HL-60 (cell line): Measurements from ENCODE around the gene TSPAN2.
A peak's percentile ranks its signal among the peaks of the same experiment; 100 is the strongest.

Experiments used
- DNase-seq, 2 experiments: peaks; one replicate each; pipeline ENCODE4 v3.0.0-alpha.2; 2010 to 2020; ENCODE audit warnings: low read depth in 1 of 2, low spot score in 1 of 2
- H3K27ac ChIP-seq: fragments of 250-450 bp; sonication (Bioruptor Pico); replicated peaks from 2 replicates; pipeline ENCODE4 v1.5.1; 2020; ENCODE audit warnings: mild to moderate bottlenecking, moderate library complexity
- H3K27me3 ChIP-seq: fragments of 250-450 bp; sonication (Bioruptor Pico); 2 replicates; pipeline ENCODE4 v1.5.1; 2021; ENCODE audit warnings: mild to moderate bottlenecking, moderate library complexity; ENCODE audit not compliant: insufficient read depth, poor library complexity, severe bottlenecking
- H3K4me3 ChIP-seq: replicated peaks from 2 replicates; pipeline ENCODE4 v1.5.1; 2011; ENCODE audit warnings: mild to moderate bottlenecking, control low read depth, low read length; ENCODE audit not compliant: insufficient read depth
- CTCF ChIP-seq: IDR thresholded peaks from one replicate; pipeline ENCODE4 v1.5.1; 2011; ENCODE audit warnings: low read length, control low read depth, inconsistent platforms; ENCODE audit not compliant: insufficient read depth
- GABPA ChIP-seq: IDR thresholded peaks from 2 replicates; pipeline ENCODE4 v1.6.1; 2012; ENCODE audit warnings: low read depth
- POLR2AphosphoS5 ChIP-seq: IDR thresholded peaks from 2 replicates; pipeline ENCODE4 v1.6.1; 2012; ENCODE audit warnings: low read depth
- REST ChIP-seq: IDR thresholded peaks from 2 replicates; pipeline ENCODE4 v1.6.1; 2012; ENCODE audit warnings: low read depth; ENCODE audit not compliant: insufficient replicate concordance
- SPI1 ChIP-seq: IDR thresholded peaks from 2 replicates; pipeline ENCODE4 v1.6.1; 2012; ENCODE audit warnings: low read depth, mild to moderate bottlenecking, borderline replicate concordance

TSPAN2 gene

GRCh38 chr1:115012434-115012833 lies 76.9 kb downstream of the TSPAN2 start:
- no peak overlapping the region for H3K4me3 ChIP-seq
- no peaks in the 10 kb centered on the region for H3K27me3 ChIP-seq
- peak overlapping the region; percentile 12; the same call in 1 of the 2 replicates for H3K27ac ChIP-seq
- no peak for DNase-seq
- no peak for TF ChIP-seq GABPA
- no peak for TF ChIP-seq CTCF
- no peak for TF ChIP-seq POLR2AphosphoS5
- TF ChIP-seq SPI1 = no peak
- no peak for TF ChIP-seq REST

- DNase-seq = peak; percentile 25 to 71
- Histone ChIP-seq H3K27ac (peak overlapping the region; percentile 12), H3K4me3 (no peak overlapping the region), H3K27me3 (no peaks in the 10 kb centered on the region)
- peak; percentile 83 for TF ChIP-seq SPI1
- TF ChIP-seq GABPA = 0 out of 2 replicates have a peak, but pooled peaks have one; percentile 48
- TF ChIP-seq REST = no peak
Observed at GRCh38 chr1:115012006-115012405, 77.3 kb downstream of the TSPAN2 start.

- Histone ChIP-seq H3K27me3 (no peaks in the 10 kb centered on the region), H3K4me3 (no peak overlapping the region), H3K27ac (no peak overlapping the region)
- DNase-seq = no peak
- TF ChIP-seq CTCF = no peak
Observed at GRCh38 chr1:115006191-115006590, 83.1 kb downstream of the TSPAN2 start.
